ENCODE measurements around the gene PHACTR4. TPM values are rescaled to one million over a fixed set of nuclear protein-coding genes. Genes with fewer than 3 reads are reported as not detected.

Gene PHACTR4
- total and polyA plus RNA-seq, 9 of the 15 experiments (the other 6 are each of a cell fraction or from before 2014, with no cell fraction given), result 6.4 to 43.6 (median 14.2) TPM

DNA sequence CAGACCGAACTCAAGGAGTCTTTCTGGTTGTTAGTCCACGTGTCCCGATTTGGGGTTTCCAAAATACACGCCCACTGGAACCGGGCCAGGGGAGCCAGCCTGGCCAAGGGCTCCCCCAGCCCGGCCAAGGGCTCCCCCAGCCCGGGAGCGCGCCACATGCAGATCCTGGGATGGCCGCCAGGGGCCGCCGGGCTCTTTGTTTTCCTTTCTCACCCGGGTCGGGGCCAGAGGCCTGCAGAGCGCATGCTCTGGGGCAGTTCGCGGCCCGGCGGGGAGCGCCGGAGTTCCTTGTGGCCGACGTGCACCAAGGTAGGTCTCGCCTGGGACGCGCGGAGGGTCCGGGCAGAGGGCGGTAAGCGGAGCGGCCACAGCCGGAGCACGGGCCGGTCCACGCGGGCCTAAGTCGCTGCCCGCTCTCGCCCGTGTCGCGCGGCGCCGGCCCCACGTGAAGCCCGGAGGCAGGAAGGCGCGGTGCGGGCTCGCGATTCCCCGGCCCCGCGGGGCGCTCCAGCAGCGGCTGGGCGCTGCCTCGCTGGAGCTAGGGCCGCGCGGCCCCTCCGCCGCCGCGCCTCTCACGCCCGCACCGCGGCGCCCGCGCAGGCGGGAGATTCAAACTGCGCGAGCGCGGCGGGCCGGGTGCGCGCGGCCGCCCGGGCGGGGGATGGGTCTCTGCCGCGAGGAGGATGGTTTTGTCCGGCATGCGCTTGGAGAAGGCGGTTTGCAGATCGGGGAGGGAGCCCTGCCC lies 148.6 kb downstream of the PHACTR4 start (continued):
- TF ChIP-seq PRPF4 (IDR thresholded peaks at IDR 0.05; ENCODE audit: insufficient read depth, low read depth, low read length, poor library complexity, severe bottlenecking), result peak; percentile 84
- peak; percentile 64; the same call in 1 of the 2 replicates for TF ChIP-seq PHB (CRISPR knock-in tag; IDR thresholded peaks at IDR 0.05)
- TF ChIP-seq ATF3 (IDR thresholded peaks at IDR 0.05), result no peak
- TF ChIP-seq ATF3 (CRISPR knock-in tag; conservative IDR thresholded peaks at IDR 0.05), result 0 out of 2 replicates have a peak, but pooled peaks have one; percentile 24
- peak; percentile 76; the same call in 1 of the 2 replicates for TF ChIP-seq GTF2E2 (tag; IDR thresholded peaks at IDR 0.05)
- peak in 1 of 2 experiments; percentile 40; a peak in 1 of 4 replicates for TF ChIP-seq SRF (CRISPR knock-in tag; IDR thresholded peaks at IDR 0.05)
- peak; percentile 40; the same call in 1 of the 2 replicates for TF ChIP-seq MXI1 (IDR thresholded peaks at IDR 0.05; ENCODE audit: low read depth, low read length)
- peak; percentile 99 for TF ChIP-seq CTBP1 (IDR thresholded peaks at IDR 0.05; ENCODE audit: borderline replicate concordance)
- TF ChIP-seq LCOR (CRISPR knock-in tag; IDR thresholded peaks at IDR 0.05), result 0 out of 2 replicates have a peak, but pooled peaks have one; percentile 10
- no peak for TF ChIP-seq MTF1 (CRISPR knock-in tag; IDR thresholded peaks at IDR 0.05; ENCODE audit: borderline replicate concordance)
- peak; percentile 68 for TF ChIP-seq MEIS2 (IDR thresholded peaks at IDR 0.05; ENCODE audit: partially characterized antibody)
- 0 out of 2 replicates have a peak, but pooled peaks have one; percentile 45 for TF ChIP-seq ZBTB5 (IDR thresholded peaks at IDR 0.05)
- TF ChIP-seq, protein P1, sequence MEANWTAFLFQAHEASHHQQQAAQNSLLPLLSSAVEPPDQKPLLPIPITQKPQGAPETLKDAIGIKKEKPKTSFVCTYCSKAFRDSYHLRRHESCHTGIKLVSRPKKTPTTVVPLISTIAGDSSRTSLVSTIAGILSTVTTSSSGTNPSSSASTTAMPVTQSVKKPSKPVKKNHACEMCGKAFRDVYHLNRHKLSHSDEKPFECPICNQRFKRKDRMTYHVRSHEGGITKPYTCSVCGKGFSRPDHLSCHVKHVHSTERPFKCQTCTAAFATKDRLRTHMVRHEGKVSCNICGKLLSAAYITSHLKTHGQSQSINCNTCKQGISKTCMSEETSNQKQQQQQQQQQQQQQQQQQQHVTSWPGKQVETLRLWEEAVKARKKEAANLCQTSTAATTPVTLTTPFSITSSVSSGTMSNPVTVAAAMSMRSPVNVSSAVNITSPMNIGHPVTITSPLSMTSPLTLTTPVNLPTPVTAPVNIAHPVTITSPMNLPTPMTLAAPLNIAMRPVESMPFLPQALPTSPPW (CRISPR knock-in tag; IDR thresholded peaks at IDR 0.05), result peak; percentile 61
- no peak for TF ChIP-seq ZFP36 (IDR thresholded peaks at IDR 0.05; ENCODE audit: low read depth, low read length, partially characterized antibody)
- TF ChIP-seq PHTF2 (CRISPR knock-in tag; IDR thresholded peaks at IDR 0.05), result 0 out of 2 replicates have a peak, but pooled peaks have one; percentile 24
- TF ChIP-seq ARID3B (CRISPR knock-in tag; IDR thresholded peaks at IDR 0.05; ENCODE audit: borderline replicate concordance), result peak; percentile 28; the same call in 1 of the 2 replicates
- TF ChIP-seq PHF21A (IDR thresholded peaks at IDR 0.05; ENCODE audit: borderline replicate concordance, low read depth), result peak; percentile 88
- no peak for TF ChIP-seq ZNF696 (CRISPR knock-in tag; conservative IDR thresholded peaks at IDR 0.05)
- peak; percentile 20 for TF ChIP-seq PHF20 (IDR thresholded peaks at IDR 0.05; ENCODE audit: partially characterized antibody)
- peak; percentile 93 for TF ChIP-seq MTA3 (IDR thresholded peaks at IDR 0.05; ENCODE audit: borderline replicate concordance)
- TF ChIP-seq SAFB (IDR thresholded peaks at IDR 0.05; ENCODE audit: borderline replicate concordance, low read depth, low read length), result peak; percentile 89
- TF ChIP-seq NFRKB (IDR thresholded peaks at IDR 0.05; ENCODE audit: low read depth), result no peak

Data from K562 (cell line).